GM18499 (cell line): ENCODE results near the gene ANKS1A.

ENCODE experiments used
- ATAC-seq: cut with Tn5 transposase; IDR thresholded peaks from one replicate; pipeline ENCODE4 v1.9.1; 2021; ENCODE audit warnings: moderate number of reproducible peaks; ENCODE audit not compliant: insufficient read depth, unreplicated experiment

Gene ANKS1A

DNA sequence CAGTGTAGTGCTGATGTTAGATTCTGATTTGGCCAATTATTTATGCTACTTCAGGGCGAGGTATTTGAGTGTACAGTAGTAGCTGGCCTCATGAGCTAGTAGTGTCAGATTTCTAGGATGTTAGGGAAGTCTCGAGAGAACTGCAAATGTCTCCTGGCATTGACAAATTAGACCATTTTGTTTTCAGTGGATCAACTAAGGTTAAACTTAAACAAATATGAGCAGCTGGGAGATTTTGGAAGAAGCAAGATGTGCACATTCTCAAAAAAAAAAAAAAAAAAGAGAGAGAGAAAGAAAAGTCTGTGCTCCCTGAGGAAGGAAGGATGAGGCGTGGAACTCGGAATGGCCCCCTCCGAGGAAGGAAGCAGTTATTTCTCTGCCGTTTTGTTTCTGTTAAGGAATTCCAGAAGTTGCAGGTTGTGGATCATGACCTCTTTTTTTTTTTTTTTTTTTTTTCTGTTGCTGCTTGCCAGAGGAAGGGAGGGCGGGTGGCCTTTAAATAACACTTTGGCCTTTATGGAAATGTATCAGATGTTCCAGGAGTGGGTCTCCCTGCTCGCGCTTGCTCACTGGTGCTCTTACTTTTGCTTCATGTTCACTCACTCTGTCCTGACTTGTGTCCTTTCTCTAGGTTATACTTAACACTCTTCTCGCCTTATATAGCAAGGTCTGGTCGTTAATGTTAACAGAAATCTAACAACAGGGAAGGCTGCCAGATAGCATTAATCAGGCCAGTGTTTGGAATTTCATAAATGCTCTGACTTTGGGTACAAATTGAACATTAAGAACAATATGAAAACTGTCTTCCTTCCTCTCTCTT is 127.7 kb downstream of the ANKS1A start:
- ATAC-seq, result no peak

- ATAC-seq, result no peak
Observed at GRCh38 chr6:35017411-35018181, 128.5 kb downstream of the ANKS1A start.

DNA sequence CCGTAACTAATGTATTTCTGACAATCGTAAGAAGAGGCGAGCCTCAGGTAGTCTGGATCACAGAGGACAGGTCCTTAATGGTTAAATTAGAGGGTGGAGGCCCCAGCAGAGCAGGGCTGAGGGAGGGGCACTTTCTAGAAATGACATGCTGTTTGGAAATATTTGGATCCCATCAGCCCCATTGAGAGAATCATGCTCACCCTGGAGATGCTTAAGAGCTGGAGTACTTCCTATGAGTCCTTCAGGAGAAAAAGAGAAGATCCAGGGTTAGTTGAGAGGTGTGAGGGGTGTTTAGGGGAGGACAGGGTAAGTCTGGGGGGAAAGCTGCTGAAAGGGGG is 129.1 kb downstream of the ANKS1A start:
- ATAC-seq, result no peak

- ATAC-seq, result no peak
Observed at GRCh38 chr6:35018746-35019145, 129.7 kb downstream of the ANKS1A start.

DNA sequence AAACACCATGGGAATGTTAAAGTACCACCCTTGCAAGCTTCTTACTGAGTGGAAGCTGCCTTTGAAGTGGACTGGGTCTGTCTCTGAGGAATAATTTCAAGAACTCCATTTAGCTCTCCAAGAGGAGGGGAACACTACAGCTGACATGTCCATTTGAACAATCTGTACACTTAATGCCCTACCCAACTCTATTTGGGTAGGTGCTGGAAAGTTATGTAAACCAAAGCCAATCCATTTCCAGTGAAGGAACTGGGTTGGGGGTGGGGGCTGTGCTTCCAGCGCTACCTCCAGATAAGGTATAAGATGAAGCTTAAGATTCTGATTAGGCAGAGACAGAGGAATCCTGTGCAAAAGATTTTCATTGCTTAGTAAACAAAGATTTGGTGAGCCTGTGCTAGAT is 130.1 kb downstream of the ANKS1A start:
- no peak for ATAC-seq

DNA sequence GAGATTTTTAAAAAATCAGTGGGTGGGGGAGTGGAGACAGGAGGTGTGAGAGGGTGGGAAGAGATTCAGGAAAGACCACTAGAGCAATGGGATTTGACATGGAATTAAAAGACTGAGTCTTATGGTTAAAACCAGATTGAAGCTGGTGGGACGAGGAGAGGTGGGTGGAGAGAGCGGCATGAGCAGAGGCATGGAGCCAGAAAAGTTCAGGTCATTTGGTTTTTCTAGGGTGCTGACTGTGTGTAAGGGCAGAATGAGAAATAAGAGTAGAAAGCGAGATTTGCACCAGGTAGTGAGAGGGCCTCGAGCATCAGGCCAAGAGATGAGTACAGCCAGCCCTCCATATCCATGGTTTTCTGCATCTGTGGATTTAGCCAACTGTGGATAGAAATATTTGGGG is 130.8 kb downstream of the ANKS1A start:
- no peak for ATAC-seq

- no peak for ATAC-seq
Observed at GRCh38 chr6:35021004-35021403, 131.9 kb downstream of the ANKS1A start.

- ATAC-seq, result no peak
Observed at GRCh38 chr6:35023091-35024000, 134.3 kb downstream of the ANKS1A start.

DNA sequence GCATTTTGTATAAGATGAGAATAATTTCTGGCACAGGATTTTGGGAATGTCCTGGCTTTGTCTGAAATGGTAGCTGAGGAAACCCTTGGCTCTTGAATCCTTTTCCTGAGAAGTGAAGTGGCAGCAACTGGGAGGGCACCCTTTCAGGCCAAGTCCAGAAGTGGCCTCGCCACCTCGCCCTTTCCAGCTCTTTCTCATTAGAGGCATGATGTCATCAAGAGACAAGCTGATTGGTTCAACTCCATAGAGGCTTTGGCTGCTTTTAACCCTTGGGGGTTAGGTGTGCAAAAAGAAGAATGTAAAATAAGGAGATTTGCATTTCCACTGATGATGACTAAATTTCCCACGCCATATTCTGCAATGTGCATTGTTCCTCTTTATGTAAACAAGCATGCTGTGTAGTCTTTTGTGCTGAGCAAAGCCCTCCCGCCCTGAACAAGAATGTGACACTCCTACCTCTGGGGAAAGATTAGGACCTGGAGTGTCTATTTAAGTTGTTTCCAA is 135.5 kb downstream of the ANKS1A start:
- ATAC-seq, result no peak

- no peak for ATAC-seq
Observed at GRCh38 chr6:35025232-35026188, 136.5 kb downstream of the ANKS1A start.

GRCh38 chr6:35026434-35027222 is 137.6 kb downstream of the ANKS1A start:
- no peak for ATAC-seq

GRCh38 chr6:35027807-35028206 is 138.8 kb downstream of the ANKS1A start:
- ATAC-seq, result no peak

DNA sequence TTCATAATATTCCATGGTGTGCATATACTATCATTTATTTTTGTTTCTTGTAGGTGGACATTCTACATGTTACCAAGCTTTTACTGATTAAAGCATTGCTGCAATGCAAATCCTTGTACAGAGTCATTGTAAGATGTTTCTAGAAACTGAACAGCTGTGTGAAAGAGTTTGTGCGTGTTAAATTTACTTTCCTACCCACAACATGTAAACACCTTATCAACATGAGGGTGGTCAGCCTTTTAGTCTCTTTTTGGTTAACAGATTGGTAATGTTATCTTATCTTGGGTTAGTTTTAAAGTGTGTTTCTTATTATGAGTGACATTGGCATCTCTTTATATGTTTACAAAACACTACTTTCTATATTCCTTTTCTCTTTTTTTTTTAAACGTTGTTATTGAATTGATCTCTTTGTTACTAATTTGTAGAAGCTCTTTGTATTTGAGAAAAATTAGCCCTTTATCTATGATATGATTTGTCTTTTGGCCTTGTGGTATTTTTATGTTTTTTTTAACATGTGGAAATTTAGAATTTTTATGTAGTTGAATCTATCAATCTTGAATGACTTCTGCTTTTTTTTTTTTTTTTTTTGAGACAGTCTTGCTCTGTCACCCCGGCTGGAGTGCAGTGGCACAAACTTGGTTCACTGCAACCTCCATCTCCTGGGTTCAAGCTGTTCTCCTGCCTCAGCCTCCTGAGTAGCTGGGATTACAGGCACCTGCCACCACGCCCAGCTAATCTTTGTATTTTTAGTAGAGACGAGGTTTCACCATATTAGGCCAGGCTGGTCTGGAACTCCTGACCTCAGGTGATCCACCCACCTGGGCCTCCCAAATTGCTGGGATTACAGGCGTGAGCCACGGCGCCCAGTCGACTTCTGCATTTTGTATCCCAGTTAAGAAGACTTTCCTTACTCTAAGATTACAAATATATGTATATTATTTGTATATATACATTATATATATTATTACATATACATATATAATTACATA is 140.0 kb downstream of the ANKS1A start:
- ATAC-seq, result no peak

GRCh38 chr6:35030099-35030498 is 141.0 kb downstream of the ANKS1A start:
- ATAC-seq, result no peak

GRCh38 chr6:35031611-35032529 is 142.8 kb downstream of the ANKS1A start:
- ATAC-seq, result no peak

DNA sequence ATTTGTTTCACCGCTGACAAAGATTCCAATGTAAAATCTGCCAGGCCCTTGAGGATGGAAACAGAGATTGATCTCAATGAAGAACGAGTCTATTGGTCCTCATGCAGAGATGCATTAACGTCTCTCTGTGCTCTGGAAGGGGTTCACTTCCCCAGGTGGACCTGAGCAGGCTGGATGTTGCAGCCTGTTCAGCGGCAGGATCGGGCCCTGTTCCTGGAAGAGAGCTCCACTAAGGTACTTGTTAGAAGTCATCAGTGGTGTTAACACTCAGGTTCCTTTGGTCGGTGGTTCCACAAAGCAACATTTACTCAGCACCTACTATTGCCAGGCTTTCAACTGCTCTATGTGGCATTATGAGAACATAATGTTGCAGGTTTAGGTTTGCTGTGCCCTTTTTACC is 144.6 kb downstream of the ANKS1A start:
- ATAC-seq, result no peak
